Measurements from ENCODE around the gene PILRA.

DNA sequence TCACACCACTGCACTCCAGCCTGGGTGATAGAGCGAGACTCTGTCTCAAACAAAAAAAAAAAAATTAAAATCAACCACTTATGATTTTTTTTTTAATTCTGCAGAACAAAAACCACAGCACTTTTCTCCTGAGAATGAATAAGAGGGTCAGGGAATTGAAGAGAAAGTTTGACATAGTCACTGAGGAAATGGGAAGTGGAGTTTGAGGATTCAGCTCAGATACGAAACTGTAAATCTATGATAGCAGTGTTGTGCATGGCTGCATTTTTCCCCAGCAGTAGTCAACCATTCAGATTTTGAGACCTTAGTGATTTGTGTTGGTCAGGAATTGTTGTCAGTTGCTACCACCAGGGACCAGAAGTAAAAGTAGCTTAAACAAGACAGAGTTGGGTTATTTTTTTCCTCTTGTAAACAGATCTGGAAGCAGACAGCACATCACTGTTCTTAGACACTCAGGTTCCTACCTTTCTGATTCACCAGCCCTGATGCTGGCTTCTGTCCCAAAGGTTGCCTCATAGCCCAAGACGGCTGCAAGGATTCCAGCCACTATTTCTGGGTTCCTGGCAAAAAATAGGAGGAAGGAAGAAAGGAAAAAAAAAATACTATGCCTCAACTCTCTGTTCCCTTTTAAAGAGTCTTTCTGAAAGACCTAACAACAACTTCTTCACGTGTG is 20.1 kb downstream of the PILRA start:
- TF ChIP-seq, protein P1, sequence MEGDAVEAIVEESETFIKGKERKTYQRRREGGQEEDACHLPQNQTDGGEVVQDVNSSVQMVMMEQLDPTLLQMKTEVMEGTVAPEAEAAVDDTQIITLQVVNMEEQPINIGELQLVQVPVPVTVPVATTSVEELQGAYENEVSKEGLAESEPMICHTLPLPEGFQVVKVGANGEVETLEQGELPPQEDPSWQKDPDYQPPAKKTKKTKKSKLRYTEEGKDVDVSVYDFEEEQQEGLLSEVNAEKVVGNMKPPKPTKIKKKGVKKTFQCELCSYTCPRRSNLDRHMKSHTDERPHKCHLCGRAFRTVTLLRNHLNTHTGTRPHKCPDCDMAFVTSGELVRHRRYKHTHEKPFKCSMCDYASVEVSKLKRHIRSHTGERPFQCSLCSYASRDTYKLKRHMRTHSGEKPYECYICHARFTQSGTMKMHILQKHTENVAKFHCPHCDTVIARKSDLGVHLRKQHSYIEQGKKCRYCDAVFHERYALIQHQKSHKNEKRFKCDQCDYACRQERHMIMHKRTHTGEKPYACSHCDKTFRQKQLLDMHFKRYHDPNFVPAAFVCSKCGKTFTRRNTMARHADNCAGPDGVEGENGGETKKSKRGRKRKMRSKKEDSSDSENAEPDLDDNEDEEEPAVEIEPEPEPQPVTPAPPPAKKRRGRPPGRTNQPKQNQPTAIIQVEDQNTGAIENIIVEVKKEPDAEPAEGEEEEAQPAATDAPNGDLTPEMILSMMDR (IDR thresholded peaks at IDR 0.05 in 4 of 5, conservative IDR thresholded peaks at IDR 0.05 in 1 of 5), result no peak
- TF ChIP-seq POLR2A (IDR thresholded peaks at IDR 0.05), result no peak

Data from gastrocnemius medialis (tissue), 4 donors.